Measurements from ENCODE around the gene FGF6.
"Not testable (repeated sequence)": the region's sequence is repeated elsewhere in the genome, so short reads cannot be mapped to it uniquely, and the experiment has no call there.

Gene FGF6

DNA sequence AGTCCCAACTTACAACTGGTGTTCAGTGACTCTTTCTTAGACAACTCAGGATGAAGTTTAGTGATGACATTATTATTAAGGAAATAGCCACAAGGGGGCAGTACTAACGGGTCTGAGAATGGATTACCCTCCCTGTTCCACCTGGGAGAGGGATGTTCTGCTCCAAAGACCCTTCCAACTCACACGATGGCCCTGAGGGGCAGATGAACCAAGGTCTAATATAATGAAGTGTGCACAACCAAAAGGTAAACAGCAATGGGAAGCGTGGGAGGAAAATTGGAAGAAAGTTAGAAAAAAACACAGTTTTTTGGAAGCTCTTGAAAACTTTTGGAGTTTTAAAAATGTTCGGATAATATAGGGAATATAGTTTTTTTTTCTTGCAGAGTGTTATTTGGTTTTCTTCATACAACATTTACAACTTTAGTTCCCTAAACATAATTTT lies 24.0 kb downstream of the FGF6 start:
- H3K36me3 ChIP-seq (ENCODE audit: control insufficient read depth in 2 of 2, insufficient read depth in 2 of 2, low read length in 2 of 2): no peaks in the 10 kb centered on the region
- no peak overlapping the region for H3K27ac ChIP-seq (ENCODE audit: low read depth in 2 of 2, low read length in 2 of 2)
- H3K4me3 ChIP-seq (ENCODE audit: low read length in 2 of 2): no peak overlapping the region
- no peak overlapping the region for H3K9ac ChIP-seq (ENCODE audit: low read depth in 1 of 2, low read length in 2 of 2)
- H3K27me3 ChIP-seq (ENCODE audit: control insufficient read depth in 2 of 2, insufficient read depth in 2 of 2, low read length in 2 of 2): no peaks in the 10 kb centered on the region
- no peaks in the 10 kb centered on the region for H3K4me1 ChIP-seq (ENCODE audit: control insufficient read depth in 2 of 2, insufficient read depth in 2 of 2, low read length in 2 of 2)
- no peaks in the 10 kb centered on the region for H3K9me3 ChIP-seq (ENCODE audit: control insufficient read depth in 2 of 2, low read length in 2 of 2)

DNA sequence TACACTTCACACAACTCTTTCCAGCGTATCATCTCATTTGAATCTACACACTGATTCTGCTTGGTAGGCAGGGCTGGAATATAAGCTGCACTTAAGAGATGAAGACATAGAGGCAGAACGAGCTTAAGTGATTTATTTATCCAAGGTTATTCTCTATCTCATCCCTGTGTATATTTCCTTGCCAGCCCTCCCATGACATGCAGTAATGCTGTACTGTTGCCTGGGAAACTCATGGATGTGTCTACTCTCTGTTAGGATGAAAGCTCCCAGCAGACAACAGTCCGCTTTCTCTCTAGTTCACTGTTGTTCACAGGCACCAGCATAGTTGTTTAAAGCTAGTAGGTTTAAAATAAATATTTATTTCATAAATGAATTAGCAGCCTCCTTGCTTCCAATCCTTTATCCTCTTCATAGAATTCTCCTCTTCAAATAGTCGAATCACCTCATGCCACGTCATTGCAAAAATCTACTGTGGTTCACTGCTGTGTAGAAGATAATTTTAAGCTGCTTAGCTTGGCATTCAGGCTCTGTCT lies 25.4 kb downstream of the FGF6 start:
- no peaks in the 10 kb centered on the region for H3K9me3 ChIP-seq (ENCODE audit: control insufficient read depth in 2 of 2, low read length in 2 of 2)
- no peak overlapping the region for H3K4me3 ChIP-seq (ENCODE audit: low read length in 2 of 2)
- peaks cover 0 to under 1% of the 10 kb centered on the region in 2 donors for H3K27me3 ChIP-seq (ENCODE audit: control insufficient read depth in 2 of 2, insufficient read depth in 2 of 2, low read length in 2 of 2)
- no peak overlapping the region for H3K27ac ChIP-seq (ENCODE audit: low read depth in 2 of 2, low read length in 2 of 2)
- H3K4me1 ChIP-seq (ENCODE audit: control insufficient read depth in 2 of 2, insufficient read depth in 2 of 2, low read length in 2 of 2): no peaks in the 10 kb centered on the region
- no peak overlapping the region for H3K9ac ChIP-seq (ENCODE audit: low read depth in 1 of 2, low read length in 2 of 2)
- H3K36me3 ChIP-seq (ENCODE audit: control insufficient read depth in 2 of 2, insufficient read depth in 2 of 2, low read length in 2 of 2): no peaks in the 10 kb centered on the region

DNA sequence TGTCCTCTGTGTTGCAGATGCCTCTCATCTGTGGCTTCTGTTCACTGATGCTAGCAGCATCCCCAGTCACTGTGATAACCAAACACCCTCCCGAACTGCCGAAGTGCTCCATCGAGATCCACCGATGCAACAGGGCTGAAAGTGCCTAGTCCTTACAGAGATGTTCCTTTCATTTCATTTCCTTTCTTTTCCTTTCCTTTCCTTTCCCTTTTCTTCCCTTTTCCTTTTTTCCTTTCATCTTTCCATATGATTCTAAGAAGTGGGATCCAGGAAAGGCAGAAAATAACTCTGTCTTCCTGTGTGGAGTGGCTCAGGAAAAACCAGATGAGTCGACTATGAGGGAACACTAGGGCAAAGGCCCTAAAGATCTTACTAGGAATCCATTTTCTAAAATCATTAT lies 26.7 kb downstream of the FGF6 start:
- H3K27me3 ChIP-seq (ENCODE audit: control insufficient read depth in 2 of 2, insufficient read depth in 2 of 2, low read length in 2 of 2): peaks cover 0 to 4% of the 10 kb centered on the region in 2 donors
- H3K9me3 ChIP-seq (ENCODE audit: control insufficient read depth in 2 of 2, low read length in 2 of 2): no peaks in the 10 kb centered on the region
- H3K27ac ChIP-seq (ENCODE audit: low read depth in 2 of 2, low read length in 2 of 2): no peak overlapping the region
- H3K36me3 ChIP-seq (ENCODE audit: control insufficient read depth in 2 of 2, insufficient read depth in 2 of 2, low read length in 2 of 2): no peaks in the 10 kb centered on the region
- no peak overlapping the region for H3K4me3 ChIP-seq (ENCODE audit: low read length in 2 of 2)
- H3K9ac ChIP-seq (ENCODE audit: low read depth in 1 of 2, low read length in 2 of 2): no peak overlapping the region
- H3K4me1 ChIP-seq (ENCODE audit: control insufficient read depth in 2 of 2, insufficient read depth in 2 of 2, low read length in 2 of 2): no peaks in the 10 kb centered on the region

DNA sequence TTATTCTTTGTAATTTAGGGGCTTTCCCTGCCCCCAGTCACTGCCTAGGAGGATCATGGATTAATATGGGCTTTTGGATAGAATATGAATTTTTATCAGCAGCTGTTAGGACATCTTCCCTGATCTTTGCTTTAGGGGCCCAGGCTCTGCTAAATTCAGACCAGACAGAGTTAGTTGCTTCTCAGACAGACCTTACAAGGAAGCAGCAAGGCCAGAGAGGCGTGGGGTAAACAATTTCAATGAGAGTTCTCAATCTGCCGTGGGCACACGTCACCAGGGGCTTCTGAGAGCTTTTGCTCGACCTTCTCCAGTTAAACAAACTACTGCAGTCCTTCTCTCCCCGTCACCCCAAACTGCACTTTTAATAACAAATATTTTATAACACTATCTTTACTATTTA lies 27.7 kb downstream of the FGF6 start:
- no peak overlapping the region for H3K4me3 ChIP-seq (ENCODE audit: low read length in 2 of 2)
- no peak overlapping the region for H3K9ac ChIP-seq (ENCODE audit: low read depth in 1 of 2, low read length in 2 of 2)
- H3K4me1 ChIP-seq (ENCODE audit: control insufficient read depth in 2 of 2, insufficient read depth in 2 of 2, low read length in 2 of 2): no peaks in the 10 kb centered on the region
- H3K9me3 ChIP-seq (ENCODE audit: control insufficient read depth in 2 of 2, low read length in 2 of 2): no peaks in the 10 kb centered on the region
- H3K36me3 ChIP-seq (ENCODE audit: control insufficient read depth in 2 of 2, insufficient read depth in 2 of 2, low read length in 2 of 2): no peaks in the 10 kb centered on the region
- H3K27ac ChIP-seq (ENCODE audit: low read depth in 2 of 2, low read length in 2 of 2): peak overlapping the region in 1 of 2 donors; percentile 32
- H3K27me3 ChIP-seq (ENCODE audit: control insufficient read depth in 2 of 2, insufficient read depth in 2 of 2, low read length in 2 of 2): peaks cover 0 to 4% of the 10 kb centered on the region in 2 donors

DNA sequence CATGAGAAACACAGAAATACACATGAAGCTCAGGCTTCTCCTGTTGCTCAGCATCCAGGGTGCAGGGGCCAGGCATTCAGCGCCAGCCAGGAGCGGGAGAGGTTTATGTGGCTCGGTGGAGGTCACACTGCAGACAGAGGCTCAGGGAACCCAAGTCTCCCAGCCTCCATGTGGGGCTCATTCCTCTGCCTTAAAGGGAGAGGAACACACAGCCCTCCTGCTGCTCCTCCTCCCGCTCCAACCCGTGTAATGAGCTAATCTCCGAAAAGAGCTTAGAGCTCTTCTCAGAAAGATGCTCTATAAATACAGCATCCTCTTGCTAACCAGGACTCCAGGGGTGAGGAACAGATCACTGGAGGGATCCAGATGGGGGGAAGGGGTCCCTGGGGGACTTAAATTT lies 28.2 kb downstream of the FGF6 start:
- Histone ChIP-seq H3K4me1 (ENCODE audit: control insufficient read depth in 2 of 2, insufficient read depth in 2 of 2, low read length in 2 of 2) (no peaks in the 10 kb centered on the region), H3K4me3 (ENCODE audit: low read length in 2 of 2) (no peak overlapping the region), H3K27ac (ENCODE audit: low read depth in 2 of 2, low read length in 2 of 2) (peak overlapping the region in 1 of 2 donors; percentile 32), H3K9ac (ENCODE audit: low read depth in 1 of 2, low read length in 2 of 2) (no peak overlapping the region), H3K9me3 (ENCODE audit: control insufficient read depth in 2 of 2, low read length in 2 of 2) (no peaks in the 10 kb centered on the region), H3K36me3 (ENCODE audit: control insufficient read depth in 2 of 2, insufficient read depth in 2 of 2, low read length in 2 of 2) (no peaks in the 10 kb centered on the region), H3K27me3 (ENCODE audit: control insufficient read depth in 2 of 2, insufficient read depth in 2 of 2, low read length in 2 of 2) (peaks cover 0 to 4% of the 10 kb centered on the region in 2 donors)

DNA sequence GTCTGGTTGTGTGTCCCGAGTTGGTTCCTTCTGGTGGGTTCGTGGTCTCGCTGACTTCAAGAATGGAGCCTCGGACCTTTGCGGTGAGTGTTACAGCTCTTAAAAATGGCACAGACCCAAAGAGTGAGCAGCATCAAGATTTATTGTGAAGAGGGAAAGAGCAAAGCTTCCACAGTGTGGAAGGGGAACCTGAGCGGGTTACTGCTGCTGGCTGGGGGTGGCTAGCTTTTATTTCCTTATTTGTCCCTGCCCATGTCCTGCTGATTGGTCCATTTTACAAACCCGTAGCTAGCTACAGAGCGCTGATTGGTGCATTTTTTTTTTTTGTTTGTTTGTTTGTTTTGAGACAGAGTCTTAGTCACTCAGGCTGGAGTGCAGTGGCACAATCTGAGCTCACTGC lies 29.3 kb downstream of the FGF6 start:
- Histone ChIP-seq H3K9me3 (ENCODE audit: control insufficient read depth in 2 of 2, low read length in 2 of 2) (no peaks in the 10 kb centered on the region), H3K27ac (ENCODE audit: low read depth in 2 of 2, low read length in 2 of 2) (no peak overlapping the region), H3K27me3 (ENCODE audit: control insufficient read depth in 2 of 2, insufficient read depth in 2 of 2, low read length in 2 of 2) (peaks cover 0 to 4% of the 10 kb centered on the region in 2 donors)

DNA sequence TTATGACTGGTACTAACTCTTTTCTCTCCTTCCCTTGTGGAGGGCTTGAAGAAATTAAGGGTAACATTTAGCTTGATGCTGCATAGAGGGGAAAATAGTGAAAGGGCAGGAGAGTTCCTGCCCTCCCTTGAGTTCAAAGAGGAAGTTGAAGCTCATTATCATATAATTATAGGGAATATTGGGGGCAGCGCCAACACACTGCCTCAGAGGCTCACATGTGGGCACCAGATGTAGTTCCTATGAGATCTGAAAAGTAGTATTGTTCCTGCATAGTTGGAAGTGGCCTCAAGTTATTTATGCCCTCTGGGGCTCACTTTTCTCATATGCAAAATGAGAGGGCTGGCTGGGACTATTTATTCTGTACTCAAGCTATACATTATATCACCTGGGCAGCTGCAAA lies 33.1 kb downstream of the FGF6 start:
- H3K27ac ChIP-seq (ENCODE audit: low read depth in 2 of 2, low read length in 2 of 2): no peak overlapping the region
- H3K9ac ChIP-seq (ENCODE audit: low read depth in 1 of 2, low read length in 2 of 2): no peak overlapping the region
- H3K9me3 ChIP-seq (ENCODE audit: control insufficient read depth in 2 of 2, low read length in 2 of 2): no peaks in the 10 kb centered on the region
- H3K36me3 ChIP-seq (ENCODE audit: control insufficient read depth in 2 of 2, insufficient read depth in 2 of 2, low read length in 2 of 2): no peaks in the 10 kb centered on the region
- peaks cover 0 to 4% of the 10 kb centered on the region in 2 donors for H3K27me3 ChIP-seq (ENCODE audit: control insufficient read depth in 2 of 2, insufficient read depth in 2 of 2, low read length in 2 of 2)
- H3K4me1 ChIP-seq (ENCODE audit: control insufficient read depth in 2 of 2, insufficient read depth in 2 of 2, low read length in 2 of 2): no peaks in the 10 kb centered on the region
- no peak overlapping the region for H3K4me3 ChIP-seq (ENCODE audit: low read length in 2 of 2)

More for the DNA sequence above, 29.3 kb downstream of the FGF6 start:
- Histone ChIP-seq H3K4me3 (ENCODE audit: low read length in 2 of 2) (no peak overlapping the region), H3K9ac (ENCODE audit: low read depth in 1 of 2, low read length in 2 of 2) (no peak overlapping the region), H3K4me1 (ENCODE audit: control insufficient read depth in 2 of 2, insufficient read depth in 2 of 2, low read length in 2 of 2) (no peaks in the 10 kb centered on the region), H3K36me3 (ENCODE audit: control insufficient read depth in 2 of 2, insufficient read depth in 2 of 2, low read length in 2 of 2) (no peaks in the 10 kb centered on the region)

DNA sequence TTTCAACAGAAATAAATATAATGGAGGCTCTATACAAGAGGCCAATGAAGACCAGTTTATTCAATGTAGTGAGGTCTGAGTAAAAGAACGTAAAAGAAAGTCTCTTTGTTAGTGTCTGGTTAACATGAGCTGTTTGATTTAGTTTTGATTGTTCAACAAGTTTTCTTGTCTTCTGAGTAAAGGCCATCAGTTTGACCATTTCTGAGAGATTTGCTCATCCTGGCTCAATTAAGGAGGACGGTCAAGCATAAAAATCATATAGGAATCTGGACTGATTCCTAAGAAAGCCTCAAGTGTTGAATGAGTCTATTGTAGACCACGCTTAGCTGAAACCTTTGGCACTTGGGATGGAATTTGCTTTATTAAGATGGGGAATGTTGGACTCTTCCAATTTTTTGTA lies 33.6 kb downstream of the FGF6 start:
- H3K36me3 ChIP-seq (ENCODE audit: control insufficient read depth in 2 of 2, insufficient read depth in 2 of 2, low read length in 2 of 2): no peaks in the 10 kb centered on the region
- no peak overlapping the region for H3K9ac ChIP-seq (ENCODE audit: low read depth in 1 of 2, low read length in 2 of 2)

DNA sequence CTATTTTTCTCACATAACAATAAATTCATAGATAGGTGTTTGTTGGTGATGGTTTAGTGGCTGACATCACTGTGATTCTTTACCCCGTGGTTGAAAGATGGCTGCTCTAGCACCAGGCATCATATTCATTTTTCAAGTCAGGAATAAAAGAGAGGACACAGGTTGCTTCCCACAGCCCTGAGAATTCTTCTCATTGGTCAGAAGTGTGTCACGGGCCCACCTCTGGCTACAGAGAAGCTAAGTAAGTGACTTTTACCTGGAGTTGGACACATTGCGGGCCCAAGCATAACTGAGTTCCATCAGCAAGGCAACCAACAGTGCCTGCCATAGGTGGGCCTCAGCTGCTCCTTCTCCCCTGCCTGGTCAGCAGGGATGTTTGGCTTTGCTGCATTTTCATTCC lies 38.5 kb downstream of the FGF6 start:
- Histone ChIP-seq H3K36me3 (ENCODE audit: control insufficient read depth in 2 of 2, insufficient read depth in 2 of 2, low read length in 2 of 2) (no peaks in the 10 kb centered on the region), H3K4me1 (ENCODE audit: control insufficient read depth in 2 of 2, insufficient read depth in 2 of 2, low read length in 2 of 2) (no peaks in the 10 kb centered on the region), H3K27me3 (ENCODE audit: control insufficient read depth in 2 of 2, insufficient read depth in 2 of 2, low read length in 2 of 2) (no peaks in the 10 kb centered on the region), H3K27ac (ENCODE audit: low read depth in 2 of 2, low read length in 2 of 2) (no peak overlapping the region), H3K9ac (ENCODE audit: low read depth in 1 of 2, low read length in 2 of 2) (no peak overlapping the region), H3K4me3 (ENCODE audit: low read length in 2 of 2) (no peak overlapping the region), H3K9me3 (ENCODE audit: control insufficient read depth in 2 of 2, low read length in 2 of 2) (no peaks in the 10 kb centered on the region)

More for the DNA sequence above, 33.6 kb downstream of the FGF6 start:
- H3K4me1 ChIP-seq (ENCODE audit: control insufficient read depth in 2 of 2, insufficient read depth in 2 of 2, low read length in 2 of 2): no peaks in the 10 kb centered on the region
- no peaks in the 10 kb centered on the region for H3K9me3 ChIP-seq (ENCODE audit: control insufficient read depth in 2 of 2, low read length in 2 of 2)
- H3K4me3 ChIP-seq (ENCODE audit: low read length in 2 of 2): no peak overlapping the region
- H3K27me3 ChIP-seq (ENCODE audit: control insufficient read depth in 2 of 2, insufficient read depth in 2 of 2, low read length in 2 of 2): peaks cover 0 to 4% of the 10 kb centered on the region in 2 donors
- no peak overlapping the region for H3K27ac ChIP-seq (ENCODE audit: low read depth in 2 of 2, low read length in 2 of 2)

DNA sequence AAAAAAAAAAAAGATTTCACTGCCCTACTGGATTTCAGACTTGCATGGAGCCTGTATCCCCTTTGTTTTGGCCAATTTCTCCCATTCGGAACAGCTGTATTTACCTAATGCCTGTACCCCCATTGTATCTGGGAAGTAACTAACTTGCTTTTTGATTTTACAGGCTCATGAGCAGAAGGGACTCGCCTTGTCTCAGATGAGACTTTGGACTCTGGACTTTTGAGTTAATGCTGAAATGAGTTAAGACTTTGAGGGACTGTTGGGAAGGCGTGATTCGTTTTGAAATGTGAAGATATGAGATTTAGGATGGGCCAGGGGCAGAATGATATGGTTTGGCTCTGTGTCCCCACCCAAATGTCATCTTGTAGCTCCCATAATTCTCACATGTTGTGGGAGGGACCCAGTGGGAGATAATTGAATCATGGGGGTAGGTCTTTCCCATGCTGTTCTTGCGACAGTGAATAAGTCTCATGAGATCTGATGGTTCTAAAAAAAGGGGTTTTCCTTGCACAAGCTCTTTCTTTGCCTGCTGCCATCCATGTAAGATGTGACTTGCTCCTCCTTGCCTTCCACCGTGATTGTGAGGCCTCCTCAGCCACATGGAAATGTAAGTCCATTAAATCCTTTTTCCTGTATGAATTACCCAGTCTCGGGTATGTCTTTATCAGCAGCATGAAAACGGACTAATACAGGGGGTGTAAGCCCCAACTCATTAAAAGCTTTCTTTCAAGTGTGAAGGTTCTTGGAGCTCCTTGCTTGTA lies 40.6 kb downstream of the FGF6 start:
- not testable (repeated sequence) for H3K4me3 ChIP-seq (ENCODE audit: low read length in 2 of 2)

More for the DNA sequence above, 40.6 kb downstream of the FGF6 start:
- not testable (repeated sequence) for H3K4me1 ChIP-seq (ENCODE audit: control insufficient read depth in 2 of 2, insufficient read depth in 2 of 2, low read length in 2 of 2); H3K36me3 ChIP-seq (ENCODE audit: control insufficient read depth in 2 of 2, insufficient read depth in 2 of 2, low read length in 2 of 2); H3K9me3 ChIP-seq (ENCODE audit: control insufficient read depth in 2 of 2, low read length in 2 of 2); H3K27ac ChIP-seq (ENCODE audit: low read depth in 2 of 2, low read length in 2 of 2); H3K27me3 ChIP-seq (ENCODE audit: control insufficient read depth in 2 of 2, insufficient read depth in 2 of 2, low read length in 2 of 2); H3K9ac ChIP-seq (ENCODE audit: low read depth in 1 of 2, low read length in 2 of 2)
